ENCODE results near the gene ZC3H4.

The ZC3H4 gene

DNA sequence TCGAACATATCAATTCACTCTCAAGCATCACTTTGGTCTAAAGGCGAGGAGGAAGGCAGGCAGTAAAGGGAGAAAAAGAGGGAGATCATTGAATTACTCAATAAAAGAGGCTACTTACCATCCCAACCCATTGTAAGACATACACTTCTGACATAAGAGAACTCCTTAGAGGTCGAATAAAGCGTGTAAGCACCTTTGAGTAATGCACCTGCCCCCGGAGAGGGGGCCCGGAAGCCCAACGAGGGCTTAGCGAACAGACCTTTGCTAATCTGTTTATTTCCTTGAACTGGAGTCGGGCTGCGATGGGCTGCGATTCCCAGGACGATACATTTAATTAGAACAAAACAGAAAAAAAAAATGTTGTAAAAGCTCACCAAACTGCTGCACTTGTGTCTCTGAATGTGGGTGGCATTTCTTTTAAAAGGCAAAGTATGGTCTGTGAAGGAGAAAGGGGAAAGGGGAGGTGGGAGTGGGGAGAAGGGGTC, 3.0 kb downstream of the ZC3H4 start:
- Histone ChIP-seq H3K9me2 (replicated peaks; ENCODE audit: low read depth, low read length) (no peaks in the 10 kb centered on the region), H3K9ac (ENCODE audit: low read depth, low read length, poor library complexity, severe bottlenecking) (peak overlapping the region; percentile 100), H3K4me3 (ENCODE audit: low read length, poor library complexity, severe bottlenecking) (peak overlapping the region; percentile 99), H2AFZ (ENCODE audit: low read length) (no peak overlapping the region), H3F3A (ENCODE audit: low read depth) (peaks cover 25% of the 10 kb centered on the region), H3K4me1 (ENCODE audit: insufficient read depth, low read length, poor library complexity, severe bottlenecking) (peaks cover 54% of the 10 kb centered on the region), H3K9me3 (ENCODE audit: insufficient read depth, low read depth, low read length) (no peaks in the 10 kb centered on the region), H3K27me3 (ENCODE audit: insufficient read depth, low read length, poor library complexity, severe bottlenecking) (peaks cover 19% of the 10 kb centered on the region), H3K79me2 (ENCODE audit: insufficient read depth, low read length) (peaks cover 70% of the 10 kb centered on the region), H3K36me3 (ENCODE audit: insufficient read depth, low read length) (peaks cover 12% of the 10 kb centered on the region), H3K4me2 (ENCODE audit: low read depth, low read length, poor library complexity, severe bottlenecking) (peak overlapping the region; percentile 82), H4K20me1 (ENCODE audit: insufficient read depth, low read length, poor library complexity, severe bottlenecking) (peaks cover 9% of the 10 kb centered on the region)
- TF ChIP-seq CTCF (conservative IDR thresholded peaks at IDR 0.05; ENCODE audit: low read length), result no peak

DNA sequence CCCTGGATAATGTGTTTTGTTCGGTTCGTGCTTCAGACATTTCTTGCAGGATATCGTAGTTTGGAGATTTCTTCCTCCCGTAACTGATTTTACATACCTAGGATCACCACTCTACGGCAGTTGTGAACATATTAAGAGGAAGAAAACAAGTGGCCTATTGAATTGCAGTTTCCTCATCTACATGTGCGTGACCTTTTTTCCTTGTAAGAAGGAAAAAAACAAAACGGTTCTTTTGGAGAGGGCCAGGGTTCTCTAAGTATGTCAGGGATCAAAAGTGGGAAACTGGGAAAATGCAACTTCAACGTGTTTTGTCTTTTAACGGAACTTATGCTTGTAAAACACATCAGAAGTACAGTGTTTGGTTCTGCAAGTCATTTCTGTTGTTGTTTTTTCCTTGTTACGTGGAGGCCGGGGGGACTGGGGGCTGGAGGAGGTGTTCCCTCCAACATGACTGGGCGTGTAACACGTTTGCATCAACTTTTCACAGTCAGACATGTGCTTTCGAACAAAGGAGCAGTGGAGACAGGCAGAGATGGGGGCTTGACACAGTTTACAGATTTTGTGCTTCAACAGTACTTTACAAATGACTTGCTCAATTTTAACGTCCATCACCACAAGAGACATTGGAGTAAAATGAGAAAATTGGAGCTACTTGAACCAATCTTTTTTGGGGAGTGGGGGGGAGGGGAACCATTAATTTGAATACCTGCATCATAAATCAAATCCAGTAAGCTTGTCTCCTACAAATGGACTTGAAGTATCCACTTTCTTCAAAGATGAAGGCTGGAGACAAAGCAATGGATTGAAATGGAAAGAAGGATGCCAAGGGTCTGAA, 3.8 kb downstream of the ZC3H4 start:
- H3K9me3 ChIP-seq (ENCODE audit: insufficient read depth, low read depth, low read length), result no peaks in the 10 kb centered on the region
- no peak for TF ChIP-seq CTCF (conservative IDR thresholded peaks at IDR 0.05; ENCODE audit: low read length)
- TF ChIP-seq EZH2phosphoT487 (IDR thresholded peaks at IDR 0.05; ENCODE audit: borderline replicate concordance), result no peak
- H2AFZ ChIP-seq (ENCODE audit: low read length), result no peak overlapping the region
- peak overlapping the region; percentile 99 for H3K4me3 ChIP-seq (ENCODE audit: low read length, poor library complexity, severe bottlenecking)
- H3K9me2 ChIP-seq (replicated peaks; ENCODE audit: low read depth, low read length), result no peaks in the 10 kb centered on the region
- H3K4me2 ChIP-seq (ENCODE audit: low read depth, low read length, poor library complexity, severe bottlenecking), result peak overlapping the region; percentile 82
- H3K36me3 ChIP-seq (ENCODE audit: insufficient read depth, low read length), result peaks cover 12% of the 10 kb centered on the region
- peak overlapping the region; percentile 100 for H3K9ac ChIP-seq (ENCODE audit: low read depth, low read length, poor library complexity, severe bottlenecking)
- H3K79me2 ChIP-seq (ENCODE audit: insufficient read depth, low read length), result peaks cover 78% of the 10 kb centered on the region
- peaks cover 54% of the 10 kb centered on the region for H3K4me1 ChIP-seq (ENCODE audit: insufficient read depth, low read length, poor library complexity, severe bottlenecking)
- peaks cover 19% of the 10 kb centered on the region for H3K27me3 ChIP-seq (ENCODE audit: insufficient read depth, low read length, poor library complexity, severe bottlenecking)
- H3F3A ChIP-seq (ENCODE audit: low read depth), result peaks cover 25% of the 10 kb centered on the region
- H4K20me1 ChIP-seq (ENCODE audit: insufficient read depth, low read length, poor library complexity, severe bottlenecking), result peaks cover 9% of the 10 kb centered on the region

DNA sequence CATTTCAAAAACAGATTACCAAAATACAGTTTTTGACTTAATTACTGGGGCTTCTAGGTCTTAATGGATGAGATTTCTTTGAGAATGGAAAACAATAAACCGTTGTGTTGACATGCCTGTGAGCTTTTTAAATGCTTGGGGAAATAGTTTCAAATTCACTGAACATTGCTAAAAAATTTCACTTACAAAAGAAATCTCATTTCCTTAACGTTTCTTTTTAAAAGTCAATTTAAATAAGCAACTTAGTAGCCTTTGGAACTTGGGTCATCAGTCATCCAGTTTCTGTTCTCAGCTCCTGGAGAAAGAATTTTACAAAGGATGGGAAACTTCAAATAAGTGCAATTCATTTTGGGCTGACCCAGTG, 4.4 kb downstream of the ZC3H4 start:
- peaks cover 50% of the 10 kb centered on the region for H3K4me1 ChIP-seq (ENCODE audit: insufficient read depth, low read length, poor library complexity, severe bottlenecking)
- peaks cover 12% of the 10 kb centered on the region for H3K36me3 ChIP-seq (ENCODE audit: insufficient read depth, low read length)
- peaks cover 23% of the 10 kb centered on the region for H3F3A ChIP-seq (ENCODE audit: low read depth)
- peak overlapping the region; percentile 99 for H3K4me3 ChIP-seq (ENCODE audit: low read length, poor library complexity, severe bottlenecking)
- no peak overlapping the region for H2AFZ ChIP-seq (ENCODE audit: low read length)
- no peaks in the 10 kb centered on the region for H3K9me3 ChIP-seq (ENCODE audit: insufficient read depth, low read depth, low read length)
- H3K79me2 ChIP-seq (ENCODE audit: insufficient read depth, low read length), result peaks cover 80% of the 10 kb centered on the region
- peak overlapping the region; percentile 82 for H3K4me2 ChIP-seq (ENCODE audit: low read depth, low read length, poor library complexity, severe bottlenecking)
- no peaks in the 10 kb centered on the region for H3K9me2 ChIP-seq (replicated peaks; ENCODE audit: low read depth, low read length)
- TF ChIP-seq CTCF (conservative IDR thresholded peaks at IDR 0.05; ENCODE audit: low read length), result no peak
- no peak for TF ChIP-seq EZH2phosphoT487 (IDR thresholded peaks at IDR 0.05; ENCODE audit: borderline replicate concordance)
- H4K20me1 ChIP-seq (ENCODE audit: insufficient read depth, low read length, poor library complexity, severe bottlenecking), result peaks cover 9% of the 10 kb centered on the region
- peaks cover 19% of the 10 kb centered on the region for H3K27me3 ChIP-seq (ENCODE audit: insufficient read depth, low read length, poor library complexity, severe bottlenecking)
- peak overlapping the region; percentile 100 for H3K9ac ChIP-seq (ENCODE audit: low read depth, low read length, poor library complexity, severe bottlenecking)

Measured in Loucy (cell line).